Measurements from ENCODE around the gene IKZF4. TPM values are rescaled to one million over a fixed set of nuclear protein-coding genes. Genes with fewer than 3 reads are reported as not detected.
A peak's percentile ranks its signal among the peaks of the same experiment; 100 is the strongest.

Gene IKZF4
- total and polyA plus RNA-seq, 10 of the 15 experiments (the other 5 are each of a cell fraction or from before 2014, with no cell fraction given), result 0.74 to 5.5 (median 1.1) TPM

- TF ChIP-seq ZBTB40 (IDR thresholded peaks at IDR 0.05; ENCODE audit: borderline replicate concordance) (peak; percentile 99), MEF2A (IDR thresholded peaks at IDR 0.05; ENCODE audit: insufficient read depth, low read depth, low read length) (no peak), EZH2 (IDR thresholded peaks at IDR 0.05; ENCODE audit: borderline replicate concordance, control insufficient read depth, low read depth, low read length) (no peak), CHD4 (IDR thresholded peaks at IDR 0.05) (no peak), FOS (IDR thresholded peaks at IDR 0.05; ENCODE audit: borderline replicate concordance, extremely low read depth, insufficient read length) (no peak), EGR1 (IDR thresholded peaks at IDR 0.05; ENCODE audit: borderline replicate concordance in 1 of 2, low read depth in 2 of 2, low read length in 2 of 2) (0 out of 3 replicates have a peak, but pooled peaks of 1 of the 2 experiments have one; percentile 35), MEF2B (IDR thresholded peaks at IDR 0.05; ENCODE audit: partially characterized antibody, poor library complexity, severe bottlenecking) (peak; percentile 85), ZNF687 (IDR thresholded peaks at IDR 0.05) (peak; percentile 97), MYC (IDR thresholded peaks at IDR 0.05; ENCODE audit: insufficient read depth, insufficient read length, insufficient replicate concordance, low read length, severe bottlenecking) (peak; percentile 13), NKRF (conservative IDR thresholded peaks at IDR 0.05) (peak; percentile 77), MTA3 (IDR thresholded peaks at IDR 0.05; ENCODE audit: borderline replicate concordance, low read length) (0 out of 2 replicates have a peak, but pooled peaks have one; percentile 71), KLF5 (IDR thresholded peaks at IDR 0.05; ENCODE audit: partially characterized antibody) (peak; percentile 95), ATF2 (IDR thresholded peaks at IDR 0.05; ENCODE audit: low read length) (peak; percentile 74; the same call in 1 of the 2 replicates)
These were observed 20.9 kb downstream of the IKZF4 start, which contains the start of gene RPS26 (continued) for GRCh38 chr12:56041552-56042429.

Measured in GM12878 (cell line).